ENCODE results near the gene PTPRD.

The PTPRD gene

DNA sequence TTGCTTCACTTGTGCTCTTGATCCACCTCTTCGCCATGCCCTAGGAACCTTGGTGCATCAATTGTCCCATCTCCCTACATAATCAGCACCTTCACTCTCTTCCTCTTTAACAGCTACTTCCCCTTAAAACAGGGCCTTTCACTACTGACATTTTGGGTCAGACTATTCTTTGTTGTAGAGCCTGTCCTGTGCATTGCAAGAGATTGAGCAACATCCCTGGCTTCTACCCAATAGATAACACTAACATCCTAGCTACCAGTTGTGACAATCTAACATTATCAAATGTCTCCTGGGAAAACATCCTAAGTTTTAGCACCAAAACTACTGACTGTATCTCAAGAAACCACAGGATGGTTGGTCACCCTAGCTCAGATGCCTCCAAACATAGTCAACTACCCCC is 1958.9 kb downstream of the PTPRD start:
- Mint-ChIP-seq H3K9me3 (no peaks in the 10 kb centered on the region), H3K36me3 (ENCODE audit: low read depth) (no peaks in the 10 kb centered on the region), H3K4me3 (no peak overlapping the region), H3K27me3 (no peaks in the 10 kb centered on the region), H3K27ac (no peak overlapping the region), H3K4me1 (ENCODE audit: low read depth) (no peaks in the 10 kb centered on the region)
- DNase-seq = no peak

DNA sequence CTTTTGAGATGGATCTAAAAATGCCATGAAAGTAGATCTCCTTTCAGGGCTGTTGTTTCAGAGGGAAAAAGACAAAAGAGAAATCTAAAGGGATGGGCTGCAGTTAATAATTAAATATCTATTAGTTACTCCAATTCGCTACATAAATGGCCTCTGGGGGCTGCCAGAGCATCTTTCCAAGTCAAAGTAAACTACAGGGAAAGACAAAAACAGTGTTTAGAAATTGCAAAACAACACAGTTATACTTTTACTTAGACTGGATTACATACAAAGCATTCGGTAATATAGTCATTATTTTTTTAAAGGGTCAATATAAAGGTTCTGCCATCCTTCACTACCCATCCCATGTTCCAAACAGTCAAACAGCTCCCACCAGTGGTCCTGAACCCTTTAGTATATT is 1959.7 kb downstream of the PTPRD start:
- Mint-ChIP-seq H3K4me1 (ENCODE audit: low read depth) (no peaks in the 10 kb centered on the region), H3K9me3 (no peaks in the 10 kb centered on the region), H3K36me3 (ENCODE audit: low read depth) (no peaks in the 10 kb centered on the region), H3K4me3 (no peak overlapping the region), H3K27ac (no peak overlapping the region), H3K27me3 (no peaks in the 10 kb centered on the region)
- no peak for DNase-seq

DNA sequence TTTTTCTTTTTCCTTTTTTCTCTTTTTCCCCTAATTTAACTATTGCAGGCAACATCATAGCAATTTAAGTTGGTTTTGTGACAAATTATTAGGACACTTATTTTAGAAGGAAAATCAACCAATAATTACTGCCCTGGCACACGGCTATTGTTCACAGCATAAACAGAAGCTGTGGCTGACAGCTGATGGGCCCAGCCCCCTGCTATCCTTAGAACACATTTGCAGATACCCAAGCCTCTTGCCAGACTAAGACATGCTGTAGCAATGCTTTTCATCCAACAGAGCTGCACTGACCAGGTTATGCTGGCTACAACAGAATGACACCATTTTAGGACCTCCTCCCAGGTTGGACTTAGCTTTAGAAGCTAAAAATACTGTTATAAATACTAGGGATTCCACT is 1960.5 kb downstream of the PTPRD start:
- no peaks in the 10 kb centered on the region for H3K9me3 Mint-ChIP-seq
- no peak for DNase-seq
- no peaks in the 10 kb centered on the region for H3K36me3 Mint-ChIP-seq (ENCODE audit: low read depth)
- no peak overlapping the region for H3K4me3 Mint-ChIP-seq
- H3K4me1 Mint-ChIP-seq (ENCODE audit: low read depth) = no peaks in the 10 kb centered on the region
- H3K27me3 Mint-ChIP-seq = peaks cover 2% of the 10 kb centered on the region
- H3K27ac Mint-ChIP-seq = no peak overlapping the region

DNA sequence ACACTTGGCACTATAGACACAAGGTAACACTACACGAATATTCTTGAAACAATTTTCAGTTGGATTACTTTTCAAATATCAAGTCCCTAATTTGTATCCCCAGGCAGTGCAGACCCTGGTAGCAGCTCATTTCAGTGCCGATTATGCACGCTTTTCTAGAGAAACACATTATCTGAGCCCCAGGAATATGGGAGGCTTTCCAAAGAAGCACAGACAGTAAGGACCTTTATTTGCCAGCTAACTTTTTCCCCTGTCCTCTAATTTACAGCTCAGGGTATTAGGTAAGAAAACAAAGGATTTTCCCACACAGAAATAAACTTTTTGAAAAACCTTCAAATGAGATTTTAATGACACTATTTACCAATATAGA is 1961.0 kb downstream of the PTPRD start:
- Mint-ChIP-seq H3K27me3 (peaks cover 2% of the 10 kb centered on the region), H3K4me1 (ENCODE audit: low read depth) (no peaks in the 10 kb centered on the region), H3K4me3 (no peak overlapping the region), H3K27ac (no peak overlapping the region), H3K36me3 (ENCODE audit: low read depth) (no peaks in the 10 kb centered on the region), H3K9me3 (no peaks in the 10 kb centered on the region)
- no peak for DNase-seq

DNA sequence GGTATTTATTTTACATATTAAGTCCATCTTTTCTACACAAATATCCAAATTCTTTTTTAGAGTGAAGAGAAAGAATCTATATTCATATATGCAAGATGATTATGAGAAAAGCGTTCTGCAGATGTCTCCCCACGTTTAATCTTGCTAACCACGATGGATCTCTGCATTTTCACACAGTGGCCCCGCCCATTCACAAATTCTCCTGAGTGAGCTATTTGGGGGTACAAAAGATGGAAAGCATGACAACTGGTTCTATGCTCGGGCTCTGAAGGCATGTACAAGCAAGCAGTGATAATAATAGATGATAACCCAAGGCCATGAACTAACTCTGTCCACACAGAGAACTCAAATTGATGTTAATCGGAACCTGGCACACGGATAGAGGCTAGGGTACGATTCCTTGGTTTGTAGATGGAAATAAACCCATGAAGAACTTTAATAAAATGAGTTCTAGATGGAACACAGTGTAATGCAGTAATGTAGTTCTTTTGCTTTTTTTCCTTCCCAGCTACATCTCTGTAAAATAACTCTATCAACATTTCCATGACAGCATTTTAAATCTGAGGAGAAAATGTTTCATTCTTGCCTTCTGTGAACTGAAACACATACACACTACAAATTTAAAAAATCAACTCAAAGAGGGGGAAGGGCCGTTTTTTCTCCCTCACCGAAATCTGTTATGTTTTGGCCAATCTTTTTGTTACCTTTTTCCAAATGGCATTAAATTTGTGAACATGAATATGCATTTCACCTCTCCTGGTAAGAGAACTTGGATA is 1961.5 kb downstream of the PTPRD start:
- H3K36me3 Mint-ChIP-seq (ENCODE audit: low read depth) = no peaks in the 10 kb centered on the region

DNA sequence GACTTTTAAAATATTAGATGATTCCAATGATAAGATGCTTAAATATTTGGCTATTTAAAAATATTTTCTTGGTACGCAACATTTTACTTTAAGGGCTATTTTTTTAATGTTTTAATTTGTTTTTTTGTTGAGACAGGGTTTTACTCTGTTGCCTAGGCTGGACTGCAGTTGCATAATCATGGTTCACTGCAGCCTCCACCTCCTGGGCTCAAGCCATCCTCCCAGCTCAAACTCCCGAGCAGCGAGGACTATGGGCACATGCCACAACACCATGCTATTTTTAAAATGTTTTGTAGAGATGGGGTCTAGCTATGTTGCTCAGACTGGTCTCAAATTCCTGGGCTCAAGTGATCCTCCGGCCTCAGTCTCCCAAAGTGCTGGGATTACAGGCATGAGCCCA is 1963.0 kb downstream of the PTPRD start:
- Mint-ChIP-seq H3K36me3 (ENCODE audit: low read depth) (no peaks in the 10 kb centered on the region), H3K27me3 (peaks cover 2% of the 10 kb centered on the region), H3K9me3 (no peaks in the 10 kb centered on the region), H3K4me3 (no peak overlapping the region), H3K4me1 (ENCODE audit: low read depth) (no peaks in the 10 kb centered on the region), H3K27ac (no peak overlapping the region)
- DNase-seq = no peak

More for the DNA sequence above, 1961.5 kb downstream of the PTPRD start:
- Mint-ChIP-seq H3K4me3 (no peak overlapping the region), H3K27ac (no peak overlapping the region), H3K4me1 (ENCODE audit: low read depth) (no peaks in the 10 kb centered on the region), H3K9me3 (no peaks in the 10 kb centered on the region), H3K27me3 (peaks cover 2% of the 10 kb centered on the region)
- DNase-seq = no peak

DNA sequence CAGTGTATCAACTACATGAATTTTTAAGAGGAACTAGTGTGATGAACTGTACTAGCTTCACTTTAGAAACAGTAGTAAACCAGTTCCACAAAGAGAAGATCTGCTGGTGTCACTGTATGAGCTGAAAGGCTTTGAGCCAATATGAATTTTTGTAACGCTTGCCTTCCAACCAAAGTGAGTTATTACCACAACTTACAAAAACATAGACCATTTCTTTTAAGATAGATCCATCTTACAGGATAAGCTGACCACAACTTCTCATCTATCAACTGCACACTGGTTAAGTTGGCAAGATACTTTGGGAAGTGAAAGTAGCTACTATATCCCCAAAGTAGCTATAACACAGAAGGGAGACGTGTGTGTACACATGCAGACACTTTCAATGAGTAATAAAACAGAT is 1963.6 kb downstream of the PTPRD start:
- no peaks in the 10 kb centered on the region for H3K9me3 Mint-ChIP-seq
- no peaks in the 10 kb centered on the region for H3K4me1 Mint-ChIP-seq (ENCODE audit: low read depth)
- no peaks in the 10 kb centered on the region for H3K36me3 Mint-ChIP-seq (ENCODE audit: low read depth)
- H3K4me3 Mint-ChIP-seq = no peak overlapping the region
- no peak for DNase-seq
- H3K27me3 Mint-ChIP-seq = peaks cover 2% of the 10 kb centered on the region
- no peak overlapping the region for H3K27ac Mint-ChIP-seq

DNA sequence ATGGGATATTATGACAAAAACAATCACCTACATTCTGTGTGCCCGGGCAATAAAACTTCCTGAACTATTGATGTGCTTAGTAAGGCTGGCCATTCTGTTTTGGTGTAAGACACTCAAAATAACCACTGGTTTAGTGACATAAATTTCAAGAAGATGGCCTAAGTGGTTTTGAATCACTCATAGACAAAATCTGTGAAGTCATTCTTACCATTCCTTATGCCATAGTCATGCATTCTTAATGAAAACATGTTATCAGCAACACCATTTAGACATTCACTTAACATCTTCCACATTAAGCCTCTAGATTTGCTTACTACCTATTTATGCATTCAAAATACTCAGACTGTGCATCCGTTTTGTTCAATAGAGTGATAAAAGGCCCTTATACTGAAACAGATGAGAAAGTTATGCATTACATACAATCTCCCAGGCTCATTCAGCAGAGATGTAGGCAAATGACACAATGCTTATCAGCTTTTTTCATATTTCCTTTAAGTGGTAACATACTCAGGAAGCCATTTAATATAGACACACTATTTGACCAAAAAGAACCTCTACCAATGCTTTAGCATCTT is 1964.4 kb downstream of the PTPRD start:
- no peak overlapping the region for H3K4me3 Mint-ChIP-seq
- no peaks in the 10 kb centered on the region for H3K4me1 Mint-ChIP-seq (ENCODE audit: low read depth)
- DNase-seq = no peak
- no peaks in the 10 kb centered on the region for H3K36me3 Mint-ChIP-seq (ENCODE audit: low read depth)
- H3K27me3 Mint-ChIP-seq = peaks cover 2% of the 10 kb centered on the region
- H3K9me3 Mint-ChIP-seq = no peaks in the 10 kb centered on the region
- no peak overlapping the region for H3K27ac Mint-ChIP-seq

DNA sequence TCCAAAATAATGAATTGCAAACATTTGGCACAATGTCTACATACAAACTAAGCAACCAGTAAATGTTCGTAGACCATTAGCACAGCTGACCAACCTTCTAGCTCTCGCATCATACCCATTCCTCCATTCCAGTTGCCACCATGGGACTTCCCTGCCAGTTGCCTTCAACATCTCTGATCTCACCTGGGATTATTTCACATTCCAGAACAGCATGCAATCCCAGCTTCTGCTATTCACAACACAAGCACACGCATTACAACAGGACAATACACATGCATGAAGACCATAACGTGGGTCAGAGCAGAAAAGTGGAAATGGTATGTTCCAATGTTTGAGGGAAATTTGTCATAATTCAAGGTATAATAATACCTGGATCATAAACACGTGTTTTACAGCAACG is 1965.0 kb downstream of the PTPRD start:
- Mint-ChIP-seq H3K4me1 (ENCODE audit: low read depth) (no peaks in the 10 kb centered on the region), H3K27me3 (peaks cover 2% of the 10 kb centered on the region), H3K4me3 (no peak overlapping the region), H3K36me3 (ENCODE audit: low read depth) (no peaks in the 10 kb centered on the region), H3K27ac (no peak overlapping the region), H3K9me3 (no peaks in the 10 kb centered on the region)
- no peak for DNase-seq

DNA sequence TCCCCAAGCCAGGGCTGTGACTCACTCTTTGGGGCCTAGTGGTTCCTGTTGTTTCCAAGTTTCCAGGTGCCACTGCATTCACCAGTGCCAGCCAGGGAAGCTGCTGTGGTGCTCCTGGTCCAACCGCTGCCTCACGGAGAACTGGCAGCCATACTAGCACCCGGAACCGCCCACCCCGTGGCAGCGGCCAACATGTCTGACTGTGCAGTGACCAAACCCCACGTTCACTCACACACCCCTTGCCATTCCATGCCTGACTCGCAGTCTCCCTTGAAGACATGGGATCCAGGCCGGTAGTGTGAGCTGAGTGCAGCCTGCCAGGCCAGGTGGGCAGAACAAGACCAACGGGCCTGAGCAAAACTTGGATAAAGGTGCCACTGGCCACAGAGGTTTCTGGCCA is 1968.2 kb downstream of the PTPRD start:
- Mint-ChIP-seq H3K27ac (no peak overlapping the region), H3K4me1 (ENCODE audit: low read depth) (no peaks in the 10 kb centered on the region), H3K4me3 (no peak overlapping the region), H3K27me3 (peaks cover 2% of the 10 kb centered on the region), H3K36me3 (ENCODE audit: low read depth) (no peaks in the 10 kb centered on the region), H3K9me3 (no peaks in the 10 kb centered on the region)
- no peak for DNase-seq

DNA sequence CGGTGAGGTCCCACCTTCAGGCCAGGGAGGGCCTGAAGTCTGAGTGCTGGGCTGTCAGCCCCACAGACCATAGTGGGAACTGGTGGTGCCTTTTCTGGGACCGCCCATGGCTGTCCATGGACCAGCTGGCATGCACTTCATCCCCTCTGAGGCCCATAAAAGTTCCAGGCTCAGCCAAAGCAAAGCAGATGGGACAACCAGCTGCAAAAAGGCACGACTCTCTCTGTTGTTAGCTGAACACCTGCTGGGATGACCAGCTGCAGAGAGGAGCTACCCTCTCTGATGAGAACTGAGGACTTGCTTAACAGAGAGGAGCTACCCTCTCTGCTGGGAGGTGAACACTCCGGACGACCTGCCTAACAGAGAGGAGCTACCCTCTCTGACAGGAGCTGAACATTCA is 1968.9 kb downstream of the PTPRD start:
- no peaks in the 10 kb centered on the region for H3K36me3 Mint-ChIP-seq (ENCODE audit: low read depth)

DNA sequence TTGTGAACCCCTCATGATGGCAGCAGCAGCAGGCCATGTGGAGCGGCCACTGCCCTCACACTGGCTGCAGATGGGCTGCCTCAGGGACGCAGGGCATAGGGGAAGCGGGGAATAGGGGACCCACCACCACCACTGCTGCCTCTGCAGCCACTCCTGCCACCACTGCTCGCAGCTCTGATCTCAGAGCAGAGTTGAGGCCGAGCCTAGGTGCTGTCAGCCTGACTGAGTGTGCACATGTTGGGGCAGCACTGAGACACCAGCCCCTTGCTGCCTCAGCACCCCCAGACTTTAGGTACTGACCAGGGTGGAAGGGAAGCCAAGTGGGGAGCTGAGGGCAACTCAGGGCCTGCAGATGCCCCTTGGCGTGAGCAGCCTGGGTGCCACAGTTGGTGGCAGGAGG is 1969.3 kb downstream of the PTPRD start:
- no peaks in the 10 kb centered on the region for H3K36me3 Mint-ChIP-seq (ENCODE audit: low read depth)
- no peak for DNase-seq
- peaks cover 2% of the 10 kb centered on the region for H3K27me3 Mint-ChIP-seq
- no peaks in the 10 kb centered on the region for H3K4me1 Mint-ChIP-seq (ENCODE audit: low read depth)
- H3K4me3 Mint-ChIP-seq = no peak overlapping the region
- H3K9me3 Mint-ChIP-seq = no peaks in the 10 kb centered on the region
- no peak overlapping the region for H3K27ac Mint-ChIP-seq

More for the DNA sequence above, 1968.9 kb downstream of the PTPRD start:
- no peak overlapping the region for H3K4me3 Mint-ChIP-seq
- no peaks in the 10 kb centered on the region for H3K9me3 Mint-ChIP-seq
- H3K27me3 Mint-ChIP-seq = peaks cover 2% of the 10 kb centered on the region
- DNase-seq = no peak
- H3K4me1 Mint-ChIP-seq (ENCODE audit: low read depth) = no peaks in the 10 kb centered on the region
- no peak overlapping the region for H3K27ac Mint-ChIP-seq

DNA sequence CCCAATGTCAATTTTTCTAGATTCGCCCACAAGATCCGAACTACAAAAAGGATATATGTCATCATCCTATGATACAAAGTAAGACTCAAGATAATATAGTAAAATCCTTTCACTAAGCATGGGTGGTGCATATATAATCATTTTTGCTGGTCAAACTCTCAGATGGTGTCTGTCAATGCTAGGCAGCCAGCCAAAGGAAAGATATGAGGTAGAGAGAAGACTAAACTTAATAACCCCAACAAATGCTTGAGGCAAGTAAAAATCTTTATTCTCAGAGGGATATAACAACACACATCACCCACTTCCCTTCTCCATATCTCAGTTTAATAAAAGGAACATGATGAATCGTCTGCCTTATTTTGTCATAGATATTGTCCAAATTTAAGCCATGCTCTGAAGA is 1972.0 kb downstream of the PTPRD start:
- Mint-ChIP-seq H3K27me3 (no peaks in the 10 kb centered on the region), H3K4me1 (ENCODE audit: low read depth) (no peaks in the 10 kb centered on the region), H3K4me3 (no peak overlapping the region), H3K36me3 (ENCODE audit: low read depth) (no peaks in the 10 kb centered on the region), H3K27ac (no peak overlapping the region), H3K9me3 (no peaks in the 10 kb centered on the region)
- no peak for DNase-seq

DNA sequence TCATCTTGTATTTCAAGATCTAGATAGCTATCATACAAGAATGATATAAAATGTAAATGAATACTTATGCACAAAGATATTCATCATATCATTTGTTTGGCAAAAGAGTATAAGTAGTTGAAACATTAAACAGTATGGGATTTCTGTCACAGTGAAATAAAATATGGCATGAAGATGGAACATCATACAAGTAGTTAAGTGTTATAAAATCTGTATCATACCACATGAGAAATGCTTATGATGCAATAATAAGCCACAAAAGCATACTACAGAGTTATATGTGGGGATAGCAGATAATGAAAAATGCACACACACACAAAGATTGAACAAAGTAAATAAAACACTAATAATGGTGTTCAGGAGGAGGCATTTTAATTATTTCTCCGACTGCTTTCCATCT is 1975.2 kb downstream of the PTPRD start:
- Mint-ChIP-seq H3K9me3 (no peaks in the 10 kb centered on the region), H3K27ac (no peak overlapping the region), H3K4me1 (ENCODE audit: low read depth) (no peaks in the 10 kb centered on the region), H3K27me3 (no peaks in the 10 kb centered on the region), H3K4me3 (no peak overlapping the region), H3K36me3 (ENCODE audit: low read depth) (no peaks in the 10 kb centered on the region)
- no peak for DNase-seq

DNA sequence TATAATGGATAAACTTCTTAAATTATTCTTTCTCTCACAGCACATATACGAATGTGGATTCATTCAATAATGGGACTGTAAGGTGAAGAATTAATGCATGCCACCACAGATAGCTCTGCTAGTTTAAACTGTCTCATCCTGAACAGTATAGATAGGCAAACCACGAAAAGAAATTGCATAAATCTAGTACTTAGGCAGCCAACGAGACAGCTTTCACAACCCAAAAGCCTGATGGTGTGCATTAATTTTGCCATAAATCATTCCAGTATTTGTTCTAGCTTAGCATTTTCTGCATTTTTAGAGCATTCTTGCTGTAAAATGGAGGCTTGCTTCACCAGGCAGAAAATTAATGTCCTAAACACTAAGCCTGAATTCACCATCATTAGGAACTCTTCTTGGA is 1979.0 kb downstream of the PTPRD start:
- Mint-ChIP-seq H3K36me3 (ENCODE audit: low read depth) (no peaks in the 10 kb centered on the region), H3K27ac (no peak overlapping the region), H3K27me3 (no peaks in the 10 kb centered on the region), H3K9me3 (no peaks in the 10 kb centered on the region), H3K4me3 (no peak overlapping the region), H3K4me1 (ENCODE audit: low read depth) (no peaks in the 10 kb centered on the region)
- DNase-seq = no peak

DNA sequence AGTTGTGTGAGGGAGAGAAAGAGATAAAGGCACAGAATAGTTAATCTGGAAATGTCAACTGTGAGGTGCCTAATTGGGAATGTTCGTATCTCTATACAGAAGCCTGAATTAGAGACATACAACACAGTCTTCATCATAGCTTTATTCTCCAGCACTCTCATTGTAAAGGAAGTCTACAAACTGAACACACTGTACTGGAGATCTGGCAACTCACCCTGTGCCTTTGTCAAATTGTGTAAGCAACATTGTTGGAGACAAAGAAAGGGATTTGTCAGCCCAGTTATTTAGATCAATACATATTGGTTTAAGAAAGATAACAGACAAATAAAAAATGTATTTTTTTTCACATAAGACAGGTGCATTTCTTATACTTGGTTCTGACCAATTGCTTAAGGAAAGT is 1980.3 kb downstream of the PTPRD start:
- no peaks in the 10 kb centered on the region for H3K36me3 Mint-ChIP-seq (ENCODE audit: low read depth)
- no peak overlapping the region for H3K4me3 Mint-ChIP-seq
- H3K27me3 Mint-ChIP-seq = no peaks in the 10 kb centered on the region
- H3K9me3 Mint-ChIP-seq = no peaks in the 10 kb centered on the region
- no peaks in the 10 kb centered on the region for H3K4me1 Mint-ChIP-seq (ENCODE audit: low read depth)
- no peak overlapping the region for H3K27ac Mint-ChIP-seq
- DNase-seq = no peak

Data from activated T-cell treated with anti-CD3 and anti-CD28 coated beads, Interleukin-2, amount 50 U/mL, for 24 hours (primary cell).